HG02840 (cell line): ENCODE measurements around the gene TNN.
"Not testable (repeated sequence)": the region's sequence is repeated elsewhere in the genome, so short reads cannot be mapped to it uniquely, and the experiment has no call there.

Experiments used
- ATAC-seq: cut with Tn5 transposase; IDR thresholded peaks from one replicate; pipeline ENCODE4 v1.9.1; 2021; ENCODE audit warnings: mild to moderate bottlenecking, moderate library complexity, moderate number of reproducible peaks; ENCODE audit not compliant: unreplicated experiment, low FRiP score

The TNN gene

GRCh38 chr1:175067362-175068106, at the start of gene TNN:
Gene TNN, plus strand, starts transcription at chr1:175067833. Its CDS starts 9,586 bp downstream, at chr1:175077419.
- no peak for ATAC-seq

- no peak for ATAC-seq
These were observed 48.1 kb upstream of the TNN start for GRCh38 chr1:175019524-175019923.

GRCh38 chr1:175023043-175023921, 44.4 kb upstream of the TNN start, which contains the start of gene MRPS14:
Gene MRPS14, minus strand, starts transcription at chr1:175023425. Its CDS starts 17 bp downstream, at chr1:175023408.
- ATAC-seq, result peak; percentile 91

GRCh38 chr1:175023922-175024242, 43.8 kb upstream of the TNN start:
- ATAC-seq, result not testable (repeated sequence)

- ATAC-seq, result no peak
These were observed 42.9 kb upstream of the TNN start for GRCh38 chr1:175024773-175025172.

GRCh38 chr1:175033953-175034352, 33.7 kb upstream of the TNN start:
- no peak for ATAC-seq

- ATAC-seq, result no peak
These were observed 32.9 kb upstream of the TNN start for GRCh38 chr1:175034775-175035174.

GRCh38 chr1:175035865-175036264, 31.8 kb upstream of the TNN start:
- no peak for ATAC-seq

GRCh38 chr1:175036476-175036875, 31.2 kb upstream of the TNN start:
- no peak for ATAC-seq

GRCh38 chr1:175037416-175037815, 30.2 kb upstream of the TNN start:
- no peak for ATAC-seq

- ATAC-seq, result no peak
These were observed 27.2 kb upstream of the TNN start for GRCh38 chr1:175040324-175040879.

GRCh38 chr1:175042650-175043049, 25.0 kb upstream of the TNN start:
- ATAC-seq, result no peak

GRCh38 chr1:175043824-175044223, 23.8 kb upstream of the TNN start:
- no peak for ATAC-seq

- not testable (repeated sequence) for ATAC-seq
These were observed 23.0 kb upstream of the TNN start for GRCh38 chr1:175044591-175044990.

GRCh38 chr1:175045097-175045496, 22.5 kb upstream of the TNN start:
- ATAC-seq, result no peak

GRCh38 chr1:175045519-175045918, 22.1 kb upstream of the TNN start:
- ATAC-seq, result no peak

- no peak for ATAC-seq
These were observed 16.6 kb upstream of the TNN start for GRCh38 chr1:175050992-175051391.

- no peak for ATAC-seq
These were observed 12.9 kb upstream of the TNN start for GRCh38 chr1:175054736-175055135.

- no peak for ATAC-seq
These were observed 5.3 kb upstream of the TNN start for GRCh38 chr1:175062339-175062738.

- ATAC-seq, result no peak
These were observed 4.8 kb upstream of the TNN start for GRCh38 chr1:175062858-175063257.

GRCh38 chr1:175070818-175071217, 3.2 kb downstream of the TNN start:
- no peak for ATAC-seq
